H9 (cell line): ENCODE measurements around the gene MNAT1. TPM values are rescaled to one million over a fixed set of nuclear protein-coding genes. Genes with fewer than 3 reads are reported as not detected.

ENCODE experiments used
- DNase-seq: peaks from one replicate; pipeline ENCODE4 v3.0.0-alpha.2; 2017
- H2AFZ ChIP-seq: one replicate; pipeline ENCODE4 v1.6.1; 2013; ENCODE audit warnings: mild to moderate bottlenecking, low read length, control low read depth, moderate library complexity
- H2AK5ac ChIP-seq: 2 replicates; pipeline ENCODE4 v1.6.1; 2013; ENCODE audit warnings: low read length, control low read depth, mixed read lengths; ENCODE audit not compliant: insufficient read length
- H2BK120ac ChIP-seq: one replicate; pipeline ENCODE4 v1.6.1; 2013; ENCODE audit warnings: low read depth, mild to moderate bottlenecking, low read length, control low read depth, inconsistent platforms; ENCODE audit not compliant: poor library complexity, severe bottlenecking
- H2BK12ac ChIP-seq: 2 replicates; pipeline ENCODE4 v1.6.1; 2013; ENCODE audit warnings: low read length, control low read depth, mixed read lengths, low read depth; ENCODE audit not compliant: insufficient read length
- H2BK15ac ChIP-seq: 2 replicates; pipeline ENCODE4 v1.6.1; 2013; ENCODE audit warnings: low read depth, low read length, control low read depth
- H2BK20ac ChIP-seq: one replicate; pipeline ENCODE4 v1.6.1; 2013; ENCODE audit warnings: low read depth, mild to moderate bottlenecking, low read length, control low read depth, inconsistent platforms; ENCODE audit not compliant: poor library complexity, severe bottlenecking
- H2BK5ac ChIP-seq: 2 replicates; pipeline ENCODE4 v1.6.1; 2013; ENCODE audit warnings: low read length, control low read depth, mixed read lengths; ENCODE audit not compliant: insufficient read length
- H3K14ac ChIP-seq: 2 replicates; pipeline ENCODE4 v1.6.1; 2013; ENCODE audit warnings: low read length, control low read depth; ENCODE audit not compliant: insufficient read depth
- H3K18ac ChIP-seq: 2 replicates; pipeline ENCODE4 v1.6.1; 2013; ENCODE audit warnings: low read depth, mild to moderate bottlenecking, mixed read lengths, low read length, control low read depth; ENCODE audit not compliant: insufficient read length
- H3K23ac ChIP-seq: 2 replicates; pipeline ENCODE4 v1.6.1; 2013; ENCODE audit warnings: low read length, control low read depth, mixed read lengths, low read depth; ENCODE audit not compliant: insufficient read length
- H3K23me2 ChIP-seq: 2 replicates; pipeline ENCODE4 v1.6.1; 2013; ENCODE audit warnings: low read depth, mild to moderate bottlenecking, mixed read lengths, low read length, control low read depth; ENCODE audit not compliant: insufficient read length, poor library complexity, severe bottlenecking
- H3K27ac ChIP-seq: 2 replicates; pipeline ENCODE4 v1.5.1; 2013; ENCODE audit warnings: low read length, control low read depth, mixed read lengths, low read depth; ENCODE audit not compliant: insufficient read length
- H3K27me3 ChIP-seq: 2 replicates; pipeline ENCODE4 v1.6.1; 2013; ENCODE audit warnings: low read length, control low read depth, inconsistent platforms; ENCODE audit not compliant: insufficient read depth
- H3K4ac ChIP-seq: 2 replicates; pipeline ENCODE4 v1.6.1; 2013; ENCODE audit warnings: low read depth, mild to moderate bottlenecking, control low read depth, inconsistent platforms, low read length, moderate library complexity
- H3K4me1 ChIP-seq: 2 replicates; pipeline ENCODE4 v1.6.1; 2013; ENCODE audit warnings: low read length, control low read depth, inconsistent platforms; ENCODE audit not compliant: insufficient read depth
- H3K4me2 ChIP-seq: 2 replicates; pipeline ENCODE4 v1.6.1; 2013; ENCODE audit warnings: low read length, control low read depth, mixed read lengths; ENCODE audit not compliant: insufficient read length, insufficient read depth
- H3K56ac ChIP-seq: 2 replicates; pipeline ENCODE4 v1.6.1; 2013; ENCODE audit warnings: low read depth, mild to moderate bottlenecking, mixed read lengths, low read length, control low read depth; ENCODE audit not compliant: insufficient read length
- H3K79me1 ChIP-seq: 2 replicates; pipeline ENCODE4 v1.6.1; 2013; ENCODE audit warnings: low read depth, mild to moderate bottlenecking, moderate library complexity, low read length, control low read depth, inconsistent platforms; ENCODE audit not compliant: insufficient read depth, poor library complexity, severe bottlenecking
- H3K79me2 ChIP-seq: 2 replicates; pipeline ENCODE4 v1.6.1; 2013; ENCODE audit warnings: low read length, control low read depth, inconsistent platforms; ENCODE audit not compliant: insufficient read depth
- H3K9ac ChIP-seq: 2 replicates; pipeline ENCODE4 v1.6.1; 2013; ENCODE audit warnings: low read length, control low read depth, mixed read lengths; ENCODE audit not compliant: insufficient read length; ENCODE audit errors: extremely low read depth
- H3K9me3 ChIP-seq: one replicate; pipeline ENCODE4 v1.6.1; 2013; ENCODE audit warnings: low read depth, low read length, inconsistent platforms; ENCODE audit not compliant: control insufficient read depth
- H3T11ph ChIP-seq: one replicate; pipeline ENCODE4 v1.6.1; 2013; ENCODE audit warnings: mild to moderate bottlenecking, low read length, control low read depth, inconsistent platforms
- H4K20me1 ChIP-seq: one replicate; pipeline ENCODE4 v1.6.1; 2013; ENCODE audit not compliant: control insufficient read depth, insufficient read length, insufficient read depth
- H4K5ac ChIP-seq: 2 replicates; pipeline ENCODE4 v1.6.1; 2013; ENCODE audit warnings: low read depth, mild to moderate bottlenecking, mixed read lengths, low read length, control low read depth; ENCODE audit not compliant: insufficient read length
- H4K8ac ChIP-seq: replicated peaks from 2 replicates; pipeline ENCODE4 v1.6.1; 2013; ENCODE audit warnings: low read length, control low read depth, mixed read lengths, low read depth; ENCODE audit not compliant: insufficient read length
- H4K91ac ChIP-seq: 2 replicates; pipeline ENCODE4 v1.6.1; 2013; ENCODE audit warnings: low read depth, mild to moderate bottlenecking, moderate library complexity, mixed read lengths, low read length, control low read depth; ENCODE audit not compliant: insufficient read length
- H3K27ac Mint-ChIP-seq, 3 experiments: 2 replicates in 2 of 3; 3 replicates in 1 of 3; pipeline ENCODE4 v1.8.0; 2020 to 2021; ENCODE audit warnings: mixed read lengths in 3 of 3, mild to moderate bottlenecking in 1 of 3, moderate library complexity in 1 of 3
- H3K27me3 Mint-ChIP-seq: 2 replicates; pipeline ENCODE4 v1.8.0; 2021; ENCODE audit warnings: low read depth, mild to moderate bottlenecking, moderate library complexity, mixed read lengths
- H3K36me3 Mint-ChIP-seq, 3 experiments: 2 replicates in 2 of 3; 3 replicates in 1 of 3; pipeline ENCODE4 v1.8.0; 2020 to 2021; ENCODE audit warnings: low read depth in 3 of 3, mixed read lengths in 3 of 3; ENCODE audit not compliant: insufficient read depth in 1 of 3
- H3K4me1 Mint-ChIP-seq, 2 experiments: 2 replicates each; pipeline ENCODE4 v1.8.0; 2020; ENCODE audit warnings: mixed read lengths in 2 of 2
- H3K4me3 Mint-ChIP-seq, 2 experiments: 2 replicates in 1 of 2; 3 replicates in 1 of 2; pipeline ENCODE4 v1.8.0; 2020 to 2021; ENCODE audit warnings: mild to moderate bottlenecking in 2 of 2, mixed read lengths in 2 of 2, moderate library complexity in 1 of 2
- H3K9me3 Mint-ChIP-seq, 2 experiments: 2 replicates in 1 of 2; 3 replicates in 1 of 2; pipeline ENCODE4 v1.8.0; 2020; ENCODE audit warnings: mild to moderate bottlenecking in 2 of 2, mixed read lengths in 2 of 2, moderate library complexity in 1 of 2
- CTCF ChIP-seq: fragments of 200-600 bp; sonication (generic); conservative IDR thresholded peaks from 3 replicates; pipeline ENCODE4 v1.8.0; 2021; ENCODE audit warnings: antibody characterized with exemption, mild to moderate bottlenecking
- WGBS: extraction: QIAGEN DNeasy Blood & Tissue Kit; methylation state at CpG from one replicate; pipeline ENCODE4 v1.1.7; 2013; ENCODE audit warnings: missing lambda C conversion rate, low lambda C conversion rate, mixed read lengths; ENCODE audit not compliant: insufficient read length; ENCODE audit errors: extremely low coverage; 5-methylcytosine and 5-hydroxymethylcytosine counted together
- total RNA-seq: library from RNA; stranded (reverse); gene quantifications from 2 replicates; pipeline ENCODE4 v1.2.1, GENCODE V29; 2021

The MNAT1 gene
- total RNA-seq, 1 experiment from 2014 or later: 43.1 TPM

- Histone ChIP-seq H3K23me2 (no peaks in the 10 kb centered on the region), H3K56ac (no peak overlapping the region), H3K18ac (no peak overlapping the region), H4K8ac (no peak overlapping the region), H2BK15ac (no peak overlapping the region), H3K27ac (no peak overlapping the region), H2BK20ac (no peak overlapping the region), H3K27me3 (no peaks in the 10 kb centered on the region), H2BK5ac (no peak overlapping the region), H3K4me2 (no peak overlapping the region), H2BK12ac (no peak overlapping the region), H2AK5ac (no peak overlapping the region), H3K4ac (no peak overlapping the region), H4K5ac (no peak overlapping the region), H3K9ac (no peak overlapping the region), H3K14ac (no peak overlapping the region), H2BK120ac (no peak overlapping the region), H3K79me2 (no peaks in the 10 kb centered on the region; the same call in 1 of the 2 replicates), H3K23ac (no peak overlapping the region), H3K4me1 (peaks cover 5% of the 10 kb centered on the region), H3K9me3 (no peaks in the 10 kb centered on the region), H4K91ac (no peak overlapping the region), H3K79me1 (no peaks in the 10 kb centered on the region), H3T11ph (no peak overlapping the region), H4K20me1 (no peaks in the 10 kb centered on the region), H2AFZ (no peak overlapping the region)
- no peaks in the 10 kb centered on the region; a peak in 1 of 5 replicates for H3K9me3 Mint-ChIP-seq
- DNase-seq: no peak
- TF ChIP-seq CTCF: no peak
- peak overlapping the region in 2 of 3 experiments; percentile 19 to 59; a peak in 2 of 7 replicates for H3K27ac Mint-ChIP-seq
- peaks cover 8 to 13% of the 10 kb centered on the region in 2 experiments for H3K4me1 Mint-ChIP-seq
- no peaks in the 10 kb centered on the region for H3K27me3 Mint-ChIP-seq
- H3K4me3 Mint-ChIP-seq: no peak overlapping the region
- WGBS: no CpG with 5 or more reads among the region's 3 CpGs
- no peaks in the 10 kb centered on the region for H3K36me3 Mint-ChIP-seq
These were observed 159.3 kb downstream of the MNAT1 start for GRCh38 chr14:60893911-60894310.
